Measurements from ENCODE around the gene NTF3.

DNA sequence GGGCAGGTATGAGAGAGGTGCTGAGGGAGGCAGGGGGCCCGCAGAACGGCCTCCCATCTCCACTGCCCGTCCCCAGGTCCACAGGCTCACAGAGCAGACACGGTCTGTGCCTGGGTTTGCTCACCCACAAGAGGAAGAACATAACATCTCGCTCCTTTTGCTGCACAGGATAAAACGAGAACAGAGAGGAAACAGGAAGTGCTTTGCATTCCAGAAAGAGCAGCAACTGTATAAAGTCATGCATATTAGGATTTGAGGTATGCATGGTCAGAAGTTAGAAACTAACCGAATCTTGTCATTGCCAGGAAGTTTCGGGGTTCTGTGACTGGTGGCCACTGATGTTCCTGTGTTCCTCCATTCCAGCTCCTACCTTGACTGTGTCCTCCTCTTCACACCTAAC lies 25.0 kb downstream of the NTF3 start:
- TF ChIP-seq POLR2A (IDR thresholded peaks at IDR 0.05), result no peak
- TF ChIP-seq, protein P1, sequence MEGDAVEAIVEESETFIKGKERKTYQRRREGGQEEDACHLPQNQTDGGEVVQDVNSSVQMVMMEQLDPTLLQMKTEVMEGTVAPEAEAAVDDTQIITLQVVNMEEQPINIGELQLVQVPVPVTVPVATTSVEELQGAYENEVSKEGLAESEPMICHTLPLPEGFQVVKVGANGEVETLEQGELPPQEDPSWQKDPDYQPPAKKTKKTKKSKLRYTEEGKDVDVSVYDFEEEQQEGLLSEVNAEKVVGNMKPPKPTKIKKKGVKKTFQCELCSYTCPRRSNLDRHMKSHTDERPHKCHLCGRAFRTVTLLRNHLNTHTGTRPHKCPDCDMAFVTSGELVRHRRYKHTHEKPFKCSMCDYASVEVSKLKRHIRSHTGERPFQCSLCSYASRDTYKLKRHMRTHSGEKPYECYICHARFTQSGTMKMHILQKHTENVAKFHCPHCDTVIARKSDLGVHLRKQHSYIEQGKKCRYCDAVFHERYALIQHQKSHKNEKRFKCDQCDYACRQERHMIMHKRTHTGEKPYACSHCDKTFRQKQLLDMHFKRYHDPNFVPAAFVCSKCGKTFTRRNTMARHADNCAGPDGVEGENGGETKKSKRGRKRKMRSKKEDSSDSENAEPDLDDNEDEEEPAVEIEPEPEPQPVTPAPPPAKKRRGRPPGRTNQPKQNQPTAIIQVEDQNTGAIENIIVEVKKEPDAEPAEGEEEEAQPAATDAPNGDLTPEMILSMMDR (IDR thresholded peaks at IDR 0.05 in 4 of 5, conservative IDR thresholded peaks at IDR 0.05 in 1 of 5), result no peak

Data from gastrocnemius medialis (tissue), 4 donors.